ENCODE measurements around the gene PROSER3. TPM values are rescaled to one million over a fixed set of nuclear protein-coding genes. Genes with fewer than 3 reads are reported as not detected.

Gene PROSER3
- total RNA-seq, 2 experiments from 2014 or later = 17.2 to 66.1 TPM

GRCh38 chr19:35756377-35757230, 1.4 kb upstream of the PROSER3 start, which contains the start of gene HSPB6:
Gene HSPB6, minus strand, starts transcription at chr19:35757029. Its CDS starts 21 bp downstream, at chr19:35757008.
- H3K27ac ChIP-seq (ENCODE audit: low read depth, low read length, poor library complexity, severe bottlenecking) = peak within 1 kb of the TSS; percentile 59
- H2AFZ ChIP-seq (ENCODE audit: low read length) = peak within 1 kb of the TSS; percentile 12; the same call in 1 of the 2 replicates
- CTCF ChIA-PET (ENCODE audit: unreplicated experiment) = no interaction called here
- POLR2A ChIA-PET = no interaction called here
- peak within 1 kb of the TSS; percentile 96 for H3K4me3 ChIP-seq (ENCODE audit: low read depth, low read length, poor library complexity, severe bottlenecking)
- H3K4me2 ChIP-seq (ENCODE audit: low read length) = peak within 1 kb of the TSS; percentile 66
- no peak for TF ChIP-seq EZH2phosphoT487 (IDR thresholded peaks at IDR 0.05; ENCODE audit: borderline replicate concordance, low read depth, low read length)
- no peak for TF ChIP-seq CTCF (conservative IDR thresholded peaks at IDR 0.05; ENCODE audit: low read length)
- peaks cover 13% of the 10 kb centered on the region; the same call in 1 of the 2 replicates for H3K79me2 ChIP-seq (ENCODE audit: insufficient read depth, low read depth, low read length)
- no peaks in the 10 kb centered on the region for H3K9me2 ChIP-seq (ENCODE audit: insufficient read depth, low read length)
- H3K36me3 ChIP-seq (ENCODE audit: insufficient read depth, low read length) = peaks cover 22% of the 10 kb centered on the region
- H3K4me1 ChIP-seq (ENCODE audit: insufficient read depth, low read length, poor library complexity, severe bottlenecking) = peaks cover 21% of the 10 kb centered on the region
- intact Hi-C loops (cut with micrococcal nuclease; ENCODE audit: unreplicated experiment) = loop anchor here (1.0 to 5.0 kb wide), 3 partner anchors 8 to 146 kb away; partner anchors contain the start of genes HCST, KMT2B, LIN37 and NFKBID
- no peak for DNase-seq (ENCODE audit: low spot score)
- no peaks in the 10 kb centered on the region for H4K20me1 ChIP-seq (ENCODE audit: insufficient read depth, low read length)
- BruUV-seq (replicated peaks) = no TSS peak
- 0 out of 2 replicates have a peak, but pooled peaks cover 8% of the 10 kb centered on the region for H3K9me3 ChIP-seq (ENCODE audit: low read length)

- no peaks in the 10 kb centered on the region for H3K9me2 ChIP-seq (ENCODE audit: insufficient read depth, low read length)
- TF ChIP-seq EZH2phosphoT487 (IDR thresholded peaks at IDR 0.05; ENCODE audit: borderline replicate concordance, low read depth, low read length) = no peak
- TF ChIP-seq CTCF (conservative IDR thresholded peaks at IDR 0.05; ENCODE audit: low read length) = no peak
- ChIA-PET POLR2A (no interaction called here), CTCF (ENCODE audit: unreplicated experiment) (no interaction called here)
- no peak for DNase-seq (ENCODE audit: low spot score)
- peak overlapping the region; percentile 96 for H3K4me3 ChIP-seq (ENCODE audit: low read depth, low read length, poor library complexity, severe bottlenecking)
- intact Hi-C loops (cut with micrococcal nuclease; ENCODE audit: unreplicated experiment) = loop anchor here (1.0 to 5.0 kb wide), 3 partner anchors 9 to 145 kb away; partner anchors contain the start of genes HCST, KMT2B, LIN37 and NFKBID
- peaks cover 13% of the 10 kb centered on the region; the same call in 1 of the 2 replicates for H3K79me2 ChIP-seq (ENCODE audit: insufficient read depth, low read depth, low read length)
- H3K36me3 ChIP-seq (ENCODE audit: insufficient read depth, low read length) = peaks cover 28% of the 10 kb centered on the region
- peaks cover 21% of the 10 kb centered on the region for H3K4me1 ChIP-seq (ENCODE audit: insufficient read depth, low read length, poor library complexity, severe bottlenecking)
- H3K9me3 ChIP-seq (ENCODE audit: low read length) = 0 out of 2 replicates have a peak, but pooled peaks cover 8% of the 10 kb centered on the region
- peak overlapping the region; percentile 66 for H3K4me2 ChIP-seq (ENCODE audit: low read length)
- TSS peak; percentile 94 for BruUV-seq (replicated peaks)
- peak overlapping the region; percentile 12; the same call in 1 of the 2 replicates for H2AFZ ChIP-seq (ENCODE audit: low read length)
- no peaks in the 10 kb centered on the region for H4K20me1 ChIP-seq (ENCODE audit: insufficient read depth, low read length)
- H3K27ac ChIP-seq (ENCODE audit: low read depth, low read length, poor library complexity, severe bottlenecking) = peak overlapping the region; percentile 59
These were observed 686 bp upstream of the PROSER3 start for GRCh38 chr19:35757231-35757748.

Measured in OCI-LY7 (cell line).